DOHH2 (cell line): Measurements from ENCODE around the gene OCA2.

Source experiments
- CTCF ChIP-seq: fragments of 200-600 bp; sonication (generic); IDR thresholded peaks from one replicate; pipeline ENCODE4 v1.5.1; 2014; ENCODE audit warnings: antibody characterized with exemption, mild to moderate bottlenecking, low read depth, low read length; ENCODE audit not compliant: poor library complexity, severe bottlenecking
- EZH2phosphoT487 ChIP-seq: fragments of 200-600 bp; sonication (generic); IDR thresholded peaks from 2 replicates; pipeline ENCODE4 v1.6.1; 2017; ENCODE audit warnings: borderline replicate concordance, mild to moderate bottlenecking, antibody characterized with exemption, low read length, moderate library complexity, mixed read lengths

DNA sequence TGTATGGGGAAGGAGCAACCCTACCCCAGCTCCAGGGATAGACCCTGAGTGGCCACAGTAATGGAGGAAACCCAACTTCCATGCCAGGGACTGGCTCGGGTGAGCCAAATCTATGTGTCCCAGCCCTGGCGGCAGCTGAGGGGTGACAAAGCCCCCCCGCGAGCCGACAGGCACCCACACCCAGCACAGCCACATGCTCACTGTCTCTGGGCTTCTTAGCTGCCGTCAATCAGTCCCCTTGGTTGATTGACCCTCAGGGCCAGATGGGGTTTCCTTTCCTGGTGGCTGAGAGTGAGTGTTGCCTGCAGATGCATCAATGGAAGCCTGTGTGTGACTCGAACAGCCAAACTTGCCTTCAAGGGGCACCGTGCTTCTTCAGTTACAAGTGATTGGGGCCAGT, 2.1 kb upstream of the OCA2 start:
- TF ChIP-seq CTCF (no peak), EZH2phosphoT487 (no peak)
